SKM-1 (cell line): ENCODE results near the gene EVX2.
A peak's percentile ranks its signal among the peaks of the same experiment; 100 is the strongest.

Source experiments
- DNase-seq: peaks from one replicate; lab custom pipeline; 2025; ENCODE audit not compliant: unreplicated experiment; lab: John Stamatoyannopoulos, UW

EVX2 gene

DNA sequence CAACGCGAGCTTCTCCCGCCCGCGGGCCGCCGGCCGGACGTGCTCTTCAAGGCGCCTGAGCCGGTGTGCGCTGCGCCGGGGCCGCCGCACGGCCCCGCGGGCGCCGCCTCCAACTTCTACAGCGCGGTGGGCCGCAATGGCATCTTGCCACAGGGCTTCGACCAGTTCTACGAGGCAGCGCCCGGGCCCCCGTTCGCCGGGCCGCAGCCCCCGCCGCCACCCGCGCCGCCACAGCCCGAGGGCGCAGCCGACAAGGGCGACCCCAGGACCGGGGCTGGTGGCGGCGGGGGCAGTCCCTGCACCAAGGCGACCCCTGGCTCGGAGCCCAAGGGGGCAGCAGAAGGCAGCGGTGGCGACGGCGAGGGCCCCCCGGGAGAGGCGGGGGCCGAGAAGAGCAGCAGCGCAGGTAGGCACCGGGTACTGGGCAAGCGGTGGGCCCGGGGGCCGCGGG is 24.0 kb upstream of the EVX2 start:
- DNase-seq: no peak

DNA sequence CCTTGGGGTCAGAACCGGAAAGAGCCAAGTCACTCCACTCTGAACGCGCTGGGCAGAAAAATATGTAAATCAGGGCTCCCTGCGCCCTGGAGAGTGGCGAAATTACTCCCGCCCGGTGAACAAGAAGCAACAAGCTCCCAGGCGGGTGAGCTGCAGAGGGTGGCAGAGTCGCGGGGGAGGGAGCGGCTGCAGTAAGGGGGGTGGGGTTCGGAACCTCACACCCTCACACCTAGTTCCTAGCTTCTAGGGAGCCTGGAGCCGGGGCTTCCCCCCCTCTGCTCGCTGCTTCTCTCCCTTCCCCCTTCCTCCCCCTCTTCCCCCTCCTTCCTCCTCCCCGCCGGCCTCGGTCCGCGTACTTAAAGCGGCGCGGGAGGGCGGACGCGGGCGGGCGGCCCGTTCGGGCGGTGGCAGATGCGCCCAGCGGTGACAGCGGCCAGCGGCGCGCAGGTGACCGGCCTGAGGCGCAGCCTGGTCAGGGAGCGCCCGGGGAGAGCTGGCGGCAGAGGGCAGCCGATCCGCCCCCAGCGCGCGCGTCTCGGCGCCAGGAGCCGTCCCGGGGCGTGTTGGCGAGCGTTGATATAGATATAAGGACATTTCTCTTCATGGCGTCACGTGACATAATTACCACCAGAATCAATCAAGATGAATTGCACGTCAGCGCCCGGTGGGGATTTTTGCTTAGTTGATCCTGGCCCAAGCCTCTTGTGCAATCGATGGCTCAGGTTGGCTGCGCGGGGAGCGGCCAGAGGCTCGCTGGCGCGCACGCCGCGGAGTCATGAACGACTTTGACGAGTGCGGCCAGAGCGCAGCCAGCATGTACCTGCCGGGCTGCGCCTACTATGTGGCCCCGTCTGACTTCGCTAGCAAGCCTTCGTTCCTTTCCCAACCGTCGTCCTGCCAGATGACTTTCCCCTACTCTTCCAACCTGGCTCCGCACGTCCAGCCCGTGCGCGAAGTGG is 23.1 kb upstream of the EVX2 start, which contains the start of gene HOXD11:
TSS of gene HOXD11 (plus strand) at position 700 of the 959 bp plus-strand sequence. CDS start at position 776, 76 bp downstream.
- DNase-seq: no peak

DNA sequence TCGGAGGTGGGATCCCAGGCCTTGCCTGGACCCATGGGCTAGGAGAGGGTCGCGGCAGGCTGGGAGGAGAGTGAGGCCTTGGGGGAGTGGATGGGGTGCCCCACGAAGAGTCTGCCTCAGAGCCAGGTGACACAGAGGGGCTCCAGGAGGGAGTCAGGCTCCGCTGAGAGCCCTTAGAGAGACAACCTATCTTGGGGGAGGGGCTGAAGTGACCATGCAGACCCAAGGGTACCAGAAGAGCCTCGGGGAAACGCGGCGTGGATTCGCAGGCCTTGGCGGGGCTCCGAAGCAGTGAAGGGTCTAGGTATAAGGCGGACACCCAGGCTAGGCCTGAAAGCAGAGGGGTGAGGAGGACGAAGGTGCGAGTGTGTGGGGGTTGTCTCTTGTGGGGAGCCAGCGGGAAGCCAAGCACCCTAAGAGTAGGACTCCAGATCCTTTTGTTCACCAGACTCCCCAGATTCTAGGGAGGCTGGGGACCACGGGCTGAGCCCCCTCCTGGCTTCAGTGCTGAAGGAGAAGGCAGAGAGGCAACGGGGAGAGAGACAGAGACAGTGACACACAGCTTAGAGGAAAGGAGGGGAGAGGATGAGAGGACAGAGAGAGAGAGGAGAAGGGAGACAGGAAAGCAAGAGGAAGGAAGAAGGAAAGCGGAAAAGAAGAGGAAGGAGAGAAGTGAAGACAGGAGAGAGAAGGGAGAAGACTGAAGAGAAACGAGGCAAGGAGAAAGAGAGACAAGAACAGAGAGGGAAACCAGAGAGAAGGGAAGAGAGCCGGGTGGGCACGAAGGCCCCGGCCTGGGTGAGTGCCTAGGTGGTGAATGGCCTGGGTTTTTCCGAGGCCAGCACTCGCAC is 22.2 kb upstream of the EVX2 start:
- no peak for DNase-seq

DNA sequence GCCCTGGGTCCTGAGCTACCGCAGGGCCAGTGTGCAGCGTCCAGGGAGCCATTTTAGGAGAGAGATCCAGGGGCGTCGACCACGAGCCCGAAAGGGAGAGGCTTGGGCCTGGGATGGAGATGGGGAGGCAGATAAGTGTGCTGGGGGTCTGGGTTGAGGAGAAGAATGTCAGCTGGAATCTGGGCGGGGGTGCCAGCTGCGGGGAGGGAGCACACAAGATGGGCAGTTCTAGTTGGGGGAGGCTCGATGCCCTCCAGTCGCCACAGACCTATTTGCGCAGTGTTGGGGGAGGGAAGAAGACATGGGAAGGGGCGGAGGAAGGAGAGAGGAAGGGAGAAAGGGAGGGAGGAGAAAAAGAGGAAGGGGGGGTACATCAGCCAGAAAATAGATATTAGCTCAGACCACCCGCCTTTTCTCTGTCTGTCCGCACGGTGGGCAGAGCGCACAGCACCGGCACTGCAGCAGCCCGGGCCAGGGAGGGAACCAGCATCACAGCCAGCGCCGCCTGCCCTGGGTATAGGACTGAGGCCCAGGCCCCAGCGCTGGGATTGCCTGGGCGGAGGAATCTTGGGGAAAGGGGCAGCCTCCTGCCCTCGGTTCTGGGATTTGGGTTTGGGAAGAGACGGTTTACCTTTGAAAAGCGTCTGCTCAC is 21.4 kb upstream of the EVX2 start:
- DNase-seq: no peak

DNA sequence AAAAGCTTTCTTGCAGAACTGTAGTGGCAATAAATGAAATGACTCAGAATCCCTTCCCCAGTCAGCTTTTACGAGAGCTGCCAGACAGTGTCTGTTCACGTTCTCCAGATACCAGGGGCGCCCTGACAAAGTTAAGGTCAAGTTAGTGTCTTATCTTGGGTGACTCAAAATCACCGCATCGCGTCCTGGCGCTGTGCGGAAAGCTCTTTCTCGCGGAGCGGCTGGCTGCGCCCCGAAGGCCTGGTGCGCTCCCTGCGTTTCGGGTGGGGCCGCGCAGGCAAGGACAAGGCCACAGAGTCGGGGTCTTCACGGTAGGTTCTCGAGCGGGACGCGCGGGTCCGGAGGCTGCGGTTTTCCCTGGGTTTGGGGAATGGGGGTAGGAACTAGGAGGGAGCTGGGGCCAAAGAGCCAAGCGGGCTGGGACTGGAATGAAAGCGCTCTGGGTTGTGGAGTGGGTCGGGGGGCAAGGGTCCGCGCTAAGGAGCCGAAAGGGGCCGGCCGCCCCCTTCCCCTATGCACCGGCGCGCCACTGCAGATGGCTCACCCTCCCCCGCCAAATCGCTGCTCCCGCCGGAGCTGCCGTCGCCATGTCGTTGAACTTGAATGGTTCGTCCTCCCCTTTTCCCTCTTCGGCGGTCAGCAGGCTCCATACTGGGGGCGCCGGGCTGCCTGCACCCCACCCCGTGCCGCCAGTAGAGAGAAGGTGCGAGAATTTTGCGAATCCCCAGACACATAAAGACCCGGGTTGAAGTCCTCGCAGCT is 20.7 kb upstream of the EVX2 start:
- DNase-seq: no peak

DNA sequence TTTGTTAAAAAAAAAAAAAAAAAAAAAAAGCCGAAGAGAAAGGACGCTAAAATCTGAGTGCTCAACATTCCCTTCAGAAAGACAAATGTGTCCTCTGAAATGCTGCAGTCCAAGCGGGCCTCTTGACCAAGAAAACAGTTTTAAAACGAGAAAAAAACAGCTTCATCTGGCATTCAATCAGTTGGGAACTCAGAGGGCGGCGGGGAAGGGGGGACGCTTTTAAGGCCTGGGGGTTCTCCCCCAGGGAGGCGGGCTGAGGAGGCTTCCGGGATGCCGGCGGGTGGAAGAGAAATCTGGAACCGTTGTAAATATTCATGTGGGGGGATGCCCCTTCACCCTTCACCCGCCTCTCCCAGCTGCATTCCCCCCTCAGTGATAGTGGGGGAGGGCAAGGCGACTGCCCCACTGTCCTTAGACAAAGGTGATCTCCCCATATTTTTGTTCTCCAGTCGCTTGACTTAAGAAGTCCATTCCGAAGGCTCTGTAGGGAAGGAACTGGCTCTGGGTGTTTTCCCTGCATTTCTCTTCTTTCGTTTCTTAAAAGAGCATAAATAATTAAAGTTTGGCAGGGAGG is 20.1 kb upstream of the EVX2 start:
- no peak for DNase-seq

DNA sequence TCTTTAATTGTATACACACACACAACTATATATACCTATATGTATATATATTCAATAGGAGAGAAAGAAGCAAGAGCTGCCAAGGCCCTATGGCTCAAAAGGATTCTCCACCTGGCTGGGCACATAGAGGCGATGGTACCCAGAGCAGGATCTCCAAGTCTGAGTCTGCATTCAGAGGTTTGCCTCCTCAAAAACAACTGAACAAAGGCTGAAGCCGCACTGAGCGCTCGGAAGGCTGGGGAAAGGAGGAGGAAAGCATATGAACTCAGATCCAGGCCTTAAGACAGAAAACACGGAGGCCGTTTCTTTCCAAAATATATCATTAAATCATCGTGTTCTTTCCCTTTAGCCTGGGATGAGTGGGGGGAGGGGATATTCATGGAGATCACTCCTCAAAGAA is 19.4 kb upstream of the EVX2 start:
- no peak for DNase-seq

DNA sequence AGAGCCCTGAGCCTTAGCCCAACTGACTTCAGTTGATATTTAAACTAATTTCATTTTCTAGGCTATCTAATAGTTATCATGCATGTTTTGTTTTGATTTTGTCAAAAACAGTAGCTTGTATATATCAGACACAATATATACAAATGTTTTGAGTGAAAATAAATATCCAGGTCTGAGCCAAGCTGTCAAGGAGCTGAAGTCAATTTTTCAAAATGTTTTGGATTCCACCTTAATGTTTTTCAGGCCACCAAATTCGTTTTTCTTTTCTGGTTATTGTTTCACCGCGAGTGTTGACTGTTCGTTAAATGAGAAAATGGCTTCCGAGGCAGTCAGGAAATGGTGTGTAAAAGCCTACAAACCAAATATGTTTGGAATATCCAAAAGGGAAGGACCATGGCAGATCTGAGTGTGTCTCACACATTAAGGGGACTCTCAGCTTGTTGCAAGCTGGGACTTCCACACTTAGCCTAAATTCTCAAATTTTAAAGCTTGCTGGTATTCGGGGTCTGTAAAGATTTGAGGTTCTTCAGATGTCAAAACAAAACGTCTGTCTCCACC is 18.6 kb upstream of the EVX2 start:
- DNase-seq: no peak

DNA sequence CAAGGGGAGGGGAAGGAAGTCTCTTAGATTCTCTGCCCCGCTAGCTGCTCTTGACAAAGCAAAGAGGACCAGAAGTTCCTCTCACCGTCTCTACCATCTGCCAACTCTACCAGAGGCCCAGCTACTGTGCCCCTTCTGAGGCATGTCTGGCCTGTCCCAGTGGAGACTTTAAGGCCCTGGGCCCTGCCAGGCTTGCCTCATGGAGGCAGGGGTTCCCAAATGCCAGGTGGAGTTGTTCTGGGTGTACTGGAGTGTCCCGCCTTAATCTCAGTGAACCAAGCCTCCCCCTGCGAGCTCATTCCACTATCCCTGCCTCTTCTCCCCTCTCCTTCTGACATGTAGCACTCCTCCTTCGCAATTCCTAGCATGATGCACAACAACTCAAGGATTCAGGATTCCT is 18.1 kb upstream of the EVX2 start:
- no peak for DNase-seq

DNA sequence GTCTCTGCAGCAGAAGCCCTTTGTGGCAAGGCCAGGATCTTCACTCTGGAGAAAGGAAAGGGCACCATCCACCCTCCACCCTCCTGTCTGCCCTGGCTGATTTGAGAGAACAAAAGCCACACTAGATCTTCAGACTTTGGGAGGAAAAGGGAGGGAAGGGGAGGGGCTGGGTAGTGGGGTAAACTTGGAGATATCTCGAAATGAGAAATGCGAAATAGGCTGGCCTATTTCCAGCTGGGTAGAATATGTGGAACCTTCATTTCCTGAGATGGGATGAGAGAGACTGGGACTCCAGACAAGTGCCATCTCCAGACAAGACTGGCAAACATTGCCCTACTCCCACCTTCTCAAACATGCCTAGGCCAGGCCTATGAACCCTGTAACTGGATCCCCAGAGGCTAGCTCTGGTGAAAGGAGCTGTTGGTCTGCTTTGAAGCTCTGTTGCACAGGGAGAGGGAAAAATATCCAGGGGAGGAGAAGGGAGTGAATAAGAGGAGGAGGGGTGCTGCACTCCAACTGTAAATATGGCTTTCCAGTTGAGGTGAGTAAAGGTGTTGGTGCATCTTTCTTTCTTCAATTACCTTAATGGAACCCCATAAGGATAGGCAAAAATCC is 17.6 kb upstream of the EVX2 start:
- no peak for DNase-seq

DNA sequence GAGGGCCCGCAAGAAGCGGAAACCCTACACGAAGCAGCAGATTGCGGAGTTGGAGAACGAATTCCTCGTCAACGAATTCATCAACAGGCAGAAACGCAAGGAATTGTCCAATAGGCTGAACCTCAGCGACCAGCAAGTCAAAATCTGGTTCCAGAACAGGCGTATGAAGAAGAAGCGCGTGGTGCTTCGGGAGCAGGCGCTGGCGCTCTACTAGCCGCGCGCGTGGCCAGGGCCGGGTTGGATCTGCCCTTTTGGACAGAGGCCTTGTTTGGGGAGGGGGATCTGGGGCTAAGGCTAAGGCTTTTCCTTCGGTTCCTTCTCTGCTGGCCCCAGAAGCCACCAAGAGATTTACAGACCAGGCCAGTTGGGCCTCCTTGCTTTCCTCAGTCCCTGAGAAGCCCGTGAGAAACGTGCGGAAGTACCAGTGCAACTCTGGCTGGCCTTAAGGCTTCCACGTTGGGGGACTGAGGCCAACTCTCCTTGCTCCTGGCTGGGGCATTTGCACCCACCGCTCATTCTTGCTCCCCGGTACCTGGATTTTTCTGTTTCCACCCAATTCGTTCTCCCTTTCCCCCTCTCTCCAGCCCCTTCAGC is 16.9 kb upstream of the EVX2 start:
- no peak for DNase-seq

DNA sequence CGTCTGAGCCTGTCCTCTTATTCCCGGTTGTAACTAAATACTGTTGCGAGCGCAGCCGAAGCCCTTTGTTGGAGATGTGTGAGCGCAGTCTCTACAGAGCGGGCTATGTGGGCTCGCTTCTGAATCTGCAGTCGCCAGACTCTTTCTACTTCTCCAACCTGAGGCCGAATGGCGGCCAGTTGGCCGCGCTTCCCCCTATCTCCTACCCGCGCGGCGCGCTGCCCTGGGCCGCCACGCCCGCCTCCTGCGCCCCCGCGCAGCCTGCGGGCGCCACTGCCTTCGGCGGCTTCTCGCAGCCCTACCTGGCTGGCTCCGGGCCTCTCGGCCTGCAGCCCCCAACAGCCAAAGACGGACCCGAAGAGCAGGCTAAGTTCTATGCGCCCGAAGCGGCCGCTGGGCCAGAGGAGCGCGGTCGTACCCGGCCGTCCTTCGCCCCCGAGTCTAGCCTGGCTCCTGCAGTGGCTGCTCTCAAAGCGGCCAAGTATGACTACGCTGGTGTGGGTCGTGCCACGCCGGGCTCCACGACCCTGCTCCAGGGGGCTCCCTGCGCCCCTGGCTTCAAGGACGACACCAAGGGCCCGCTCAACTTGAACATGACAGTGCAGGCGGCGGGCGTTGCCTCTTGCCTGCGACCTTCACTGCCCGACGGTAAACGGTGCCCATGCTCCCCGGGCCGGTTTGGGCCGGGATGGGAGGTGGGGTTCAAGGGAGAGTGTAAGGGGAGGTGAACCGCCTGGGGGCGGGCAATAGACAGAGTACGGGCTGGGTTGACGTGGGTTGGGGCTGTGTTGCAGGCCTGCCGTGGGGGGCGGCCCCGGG is 16.2 kb upstream of the EVX2 start, which contains the start of gene HOXD12:
TSS of gene HOXD12 (plus strand) at position 68 of the 819 bp plus-strand sequence. CDS start at position 75, 7 bp downstream.
- no peak for DNase-seq

DNA sequence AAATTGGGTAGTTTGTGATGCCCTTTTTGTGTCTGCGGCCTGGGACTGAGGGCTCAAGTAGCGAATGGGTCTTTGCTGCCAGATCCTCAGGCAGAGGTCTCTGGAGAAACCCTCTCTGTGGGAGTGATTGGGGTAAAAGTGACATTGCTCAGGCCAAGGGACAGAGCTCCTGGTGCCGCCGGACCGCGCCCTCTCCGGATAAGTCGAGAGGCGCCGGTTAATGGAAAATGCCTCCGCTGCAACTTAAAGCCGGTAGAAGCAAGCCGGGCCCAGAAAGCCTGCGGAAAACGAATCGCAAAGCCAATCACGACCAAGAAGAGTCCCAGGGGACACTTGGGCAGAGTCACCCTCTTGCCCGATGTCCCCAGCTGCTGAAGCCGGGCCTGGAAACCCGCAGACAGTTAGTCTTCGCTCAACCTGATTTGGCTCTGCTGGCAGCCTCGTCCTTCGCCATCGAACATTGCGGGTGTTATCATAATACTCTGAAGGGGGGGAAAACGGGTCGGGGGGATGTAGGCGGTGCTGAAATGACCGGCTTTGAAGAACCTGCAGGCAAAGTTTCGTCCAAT is 15.5 kb upstream of the EVX2 start:
- DNase-seq: no peak

DNA sequence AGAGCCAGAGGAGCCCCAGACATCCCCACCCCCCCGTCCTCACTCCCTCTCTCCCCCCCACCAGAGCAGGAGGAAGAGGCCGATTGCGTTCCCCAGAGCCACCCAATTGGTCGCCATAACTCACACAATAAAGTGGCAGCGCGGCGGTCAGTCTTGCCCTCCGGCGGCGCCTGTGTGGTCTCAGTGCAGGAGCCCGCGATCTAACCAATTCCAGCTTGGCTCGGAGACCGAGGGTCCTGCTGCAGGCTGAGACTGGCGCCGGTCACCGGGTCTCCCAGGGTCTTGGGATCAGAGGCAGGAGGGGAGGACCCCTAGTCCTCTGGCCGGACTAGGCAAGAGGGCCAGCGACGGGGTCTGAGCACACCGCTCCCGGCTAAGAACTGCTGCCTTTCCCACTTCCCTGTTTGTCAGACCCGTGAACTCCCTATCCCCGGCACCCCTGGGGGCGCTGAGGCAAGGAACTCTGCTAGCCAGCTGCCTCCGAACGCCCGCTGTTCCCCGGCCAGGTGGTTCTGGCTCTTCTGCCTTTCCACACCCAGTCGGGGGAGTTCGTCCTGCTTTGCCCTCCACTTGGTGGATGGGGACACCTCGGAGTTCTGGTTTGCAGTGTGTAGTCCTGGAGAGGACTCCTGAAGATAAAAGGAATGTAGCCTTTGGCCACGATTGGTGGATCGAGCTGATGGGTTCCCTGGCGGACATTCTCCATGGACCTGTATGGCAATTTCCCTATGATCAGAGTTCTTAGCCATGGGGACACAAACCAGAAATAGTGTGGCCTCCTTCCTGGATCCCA is 14.8 kb upstream of the EVX2 start:
- DNase-seq: no peak

DNA sequence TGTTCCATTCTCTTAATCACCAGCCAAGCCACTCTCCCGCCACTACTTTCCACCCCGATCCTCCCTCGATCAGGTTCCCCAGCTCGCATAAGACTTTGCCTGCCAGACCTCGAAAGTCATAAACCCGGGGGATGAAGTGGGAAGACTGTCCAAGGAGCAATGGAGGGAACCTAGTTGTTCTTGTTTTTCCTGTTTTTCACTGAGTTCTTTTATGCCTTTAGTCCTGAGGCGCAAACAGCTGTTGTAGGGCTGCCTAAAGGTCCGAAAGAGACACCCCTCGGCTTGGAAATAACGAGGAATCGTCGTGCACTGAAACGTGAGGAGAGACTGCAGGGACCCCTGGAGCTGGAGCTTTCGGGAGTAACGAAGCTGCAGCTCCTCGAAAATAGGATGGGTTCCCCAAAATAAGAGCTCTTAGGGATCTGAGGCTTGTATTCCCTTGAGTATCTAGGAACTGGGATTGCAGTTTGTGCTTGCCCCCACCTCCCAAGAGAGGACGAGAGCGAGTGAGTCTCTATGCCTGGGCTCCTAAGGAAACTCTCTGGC is 14.1 kb upstream of the EVX2 start:
- no peak for DNase-seq

DNA sequence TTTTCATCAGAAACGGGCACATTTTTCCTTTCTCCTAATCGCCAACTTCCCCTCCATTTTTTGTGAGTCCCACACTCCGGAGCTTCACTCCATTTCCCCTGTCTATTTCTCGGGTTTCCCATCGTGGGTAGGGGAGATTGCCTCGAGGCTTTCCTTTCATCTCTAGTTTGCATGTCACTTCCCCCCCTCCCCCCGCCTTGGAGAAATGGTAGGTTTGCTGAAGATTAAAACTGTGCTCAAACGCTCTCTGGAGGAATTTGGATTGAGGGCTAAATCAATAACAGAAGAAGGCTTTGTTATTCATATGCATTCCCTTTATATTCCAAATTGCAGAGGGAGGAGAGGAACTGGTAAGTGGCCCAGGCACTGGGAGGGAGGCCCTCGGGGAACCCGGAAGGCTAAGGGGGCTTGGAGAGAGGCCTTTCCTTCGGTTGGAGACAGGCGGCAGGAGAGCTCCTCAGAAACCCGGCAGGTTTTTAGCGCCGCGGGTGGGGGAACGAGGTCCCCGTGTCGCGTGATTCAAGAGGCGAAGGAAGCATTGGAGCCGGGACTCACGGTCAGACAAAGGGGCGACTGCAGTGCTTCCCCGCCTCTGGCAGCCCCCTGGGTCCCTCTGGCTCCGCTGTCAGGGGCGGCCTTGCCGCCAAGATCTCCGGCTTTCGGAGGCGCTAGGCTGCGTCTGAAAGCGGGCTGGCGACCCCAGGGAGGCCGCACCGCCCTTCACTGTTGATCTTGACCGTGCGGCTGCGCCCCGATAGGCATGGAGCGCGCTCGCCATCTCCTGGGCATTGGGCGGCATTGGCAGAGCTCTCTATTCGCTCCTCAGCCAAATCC is 13.4 kb upstream of the EVX2 start:
- DNase-seq: peak; percentile 27
